ENCODE measurements around the gene TIGD3. TPM values are rescaled to one million over a fixed set of nuclear protein-coding genes. Genes with fewer than 3 reads are reported as not detected.

Gene TIGD3
- total RNA-seq, 1 donor from 2014 or later: 1.0 TPM

DNA sequence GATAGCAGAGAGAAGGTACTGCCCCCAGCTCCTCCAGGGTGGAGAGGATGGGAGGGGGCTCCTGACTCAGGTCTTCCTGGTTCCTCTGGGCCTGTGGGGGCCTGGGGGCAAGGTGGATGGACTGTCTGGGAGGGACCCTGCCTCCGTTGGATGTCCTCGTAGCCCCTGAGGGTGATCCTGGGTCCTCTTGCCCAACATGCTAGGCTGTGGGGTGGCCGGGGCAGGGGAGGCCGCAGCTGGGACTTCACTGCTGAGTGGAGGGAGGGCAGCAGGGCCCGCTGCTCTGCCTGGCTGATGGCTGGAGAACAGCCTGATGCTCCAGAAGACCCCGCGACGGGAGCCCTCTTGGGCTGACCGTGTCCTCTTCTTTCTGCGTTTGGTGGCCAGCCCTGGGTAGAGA, 45.3 kb downstream of the TIGD3 start:
- ATAC-seq (ENCODE audit: poor library complexity) (no peak), DNase-seq (no peak)
- intact Hi-C loops (cut with DNase I): no loop called here

DNA sequence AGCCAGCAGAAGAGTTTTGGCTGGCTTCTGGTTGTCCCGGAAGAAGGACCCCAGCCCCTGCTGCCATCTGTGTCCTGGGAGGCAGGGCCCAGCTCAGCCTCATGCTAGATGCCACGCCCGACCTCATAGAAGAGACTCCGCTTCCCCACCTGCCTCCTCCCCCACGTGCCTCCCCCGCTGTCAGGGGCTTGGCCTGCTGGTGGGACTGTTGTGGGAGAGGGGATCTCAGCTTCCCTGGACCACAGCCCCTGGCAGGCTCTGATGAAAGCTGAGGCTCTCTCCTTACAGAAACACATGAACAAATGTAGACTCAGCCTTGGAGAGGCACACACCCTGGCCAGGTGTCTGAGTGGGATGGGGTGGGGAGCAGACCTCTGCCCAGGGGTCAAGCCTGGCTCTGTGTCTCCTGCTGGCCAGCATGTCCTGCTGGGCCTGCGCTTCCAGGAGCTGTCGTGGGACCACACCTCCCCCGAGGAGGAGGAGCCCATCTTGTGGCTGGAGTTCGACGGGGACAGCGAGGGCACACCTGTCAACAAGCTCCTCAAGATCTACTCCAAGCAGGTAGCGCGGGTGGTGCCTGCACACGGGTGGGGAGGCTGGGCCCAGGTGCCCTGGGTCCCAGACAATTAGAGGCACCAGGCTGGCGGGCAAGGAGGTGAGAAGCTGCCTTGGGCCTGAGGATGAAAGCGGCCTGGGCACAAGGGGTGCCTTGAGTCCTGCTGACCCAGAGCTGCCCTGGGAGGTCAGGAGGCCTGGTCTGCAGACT, 45.9 kb downstream of the TIGD3 start:
- no peak for ATAC-seq (ENCODE audit: poor library complexity)
- no peak for DNase-seq

DNA sequence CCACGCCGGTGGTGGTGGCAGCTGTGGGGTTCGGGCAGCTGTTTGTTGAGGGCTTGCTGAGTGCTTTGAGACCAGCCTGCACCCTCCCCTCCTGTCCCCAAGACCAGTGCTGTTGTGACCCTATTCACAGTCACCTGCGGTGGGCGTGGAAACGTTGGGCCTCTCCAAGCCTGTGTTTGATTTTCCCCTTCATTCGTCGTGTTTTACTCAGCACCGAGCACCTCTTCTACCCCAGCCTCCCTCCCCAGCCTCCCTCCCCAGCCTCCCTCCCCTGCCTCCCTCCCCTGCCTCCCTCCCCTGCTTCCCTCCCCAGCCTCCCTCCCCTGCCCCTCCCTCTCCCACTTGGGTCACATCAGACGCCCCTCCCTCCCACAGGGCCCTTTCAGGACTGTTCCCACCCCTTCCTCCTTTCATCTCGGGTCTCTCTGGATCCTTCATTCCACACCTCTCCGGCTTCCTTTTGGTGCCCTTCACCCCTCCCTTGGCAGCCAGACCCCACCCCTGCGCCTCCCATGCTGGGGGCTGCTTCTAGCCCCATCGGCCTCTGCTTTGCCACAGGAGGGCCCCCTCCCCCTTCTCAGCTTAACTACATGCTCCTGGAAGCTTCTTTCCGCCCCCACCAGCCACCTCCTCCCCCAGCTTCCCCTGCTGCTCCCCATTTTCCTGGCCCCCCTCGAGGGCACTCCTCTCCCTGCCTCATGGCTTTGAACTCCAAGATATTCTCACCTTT, 46.7 kb downstream of the TIGD3 start:
- DNase-seq (no peak), ATAC-seq (ENCODE audit: poor library complexity) (no peak)
- intact Hi-C loops (cut with DNase I): no loop called here

More for the DNA sequence above, 45.9 kb downstream of the TIGD3 start:
- intact Hi-C loops (cut with DNase I): no loop called here

DNA sequence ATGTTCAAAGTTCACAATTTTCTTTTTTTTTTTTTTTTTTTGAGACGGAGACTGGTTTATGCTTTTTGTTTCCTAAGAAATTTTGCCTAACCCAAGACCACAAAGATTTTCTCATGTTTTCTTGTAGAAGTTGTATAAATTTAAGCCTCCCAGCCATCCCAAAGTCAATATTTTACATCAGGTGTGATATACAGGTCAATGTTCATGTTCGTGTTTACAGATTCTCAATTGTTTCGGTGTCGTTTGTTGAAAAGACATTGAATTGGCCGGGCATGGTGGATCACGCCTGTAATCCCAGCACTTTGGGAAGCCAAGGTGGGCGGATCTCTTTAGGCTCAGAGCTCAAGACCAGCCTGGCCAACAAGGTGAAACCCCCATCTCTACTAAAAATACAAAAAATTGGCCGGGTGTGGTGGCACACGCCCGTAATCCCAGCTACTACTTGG, 47.3 kb downstream of the TIGD3 start:
- intact Hi-C loops (cut with DNase I): no loop called here
- DNase-seq (no peak), ATAC-seq (ENCODE audit: poor library complexity) (no peak)

DNA sequence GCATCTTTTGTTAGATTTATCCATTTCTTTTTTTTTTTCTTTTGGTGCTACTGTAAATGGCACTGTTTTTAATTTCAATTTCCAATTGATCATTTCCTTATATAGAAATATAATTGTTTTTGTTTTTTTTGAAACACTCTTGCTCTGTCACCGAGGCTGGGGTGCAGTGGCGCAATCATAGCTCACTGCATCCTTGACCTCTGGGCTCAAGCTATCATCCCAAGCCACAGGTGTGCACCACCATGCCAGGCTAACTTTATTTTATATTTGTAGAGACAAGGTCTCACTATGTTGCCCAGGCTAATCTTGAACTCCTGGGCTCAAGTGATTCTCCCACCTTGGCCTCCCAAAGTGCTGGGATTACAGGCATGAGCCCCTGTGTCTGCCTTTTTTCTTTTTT, 48.2 kb downstream of the TIGD3 start:
- DNase-seq: no peak
- ATAC-seq (ENCODE audit: poor library complexity): no peak

DNA sequence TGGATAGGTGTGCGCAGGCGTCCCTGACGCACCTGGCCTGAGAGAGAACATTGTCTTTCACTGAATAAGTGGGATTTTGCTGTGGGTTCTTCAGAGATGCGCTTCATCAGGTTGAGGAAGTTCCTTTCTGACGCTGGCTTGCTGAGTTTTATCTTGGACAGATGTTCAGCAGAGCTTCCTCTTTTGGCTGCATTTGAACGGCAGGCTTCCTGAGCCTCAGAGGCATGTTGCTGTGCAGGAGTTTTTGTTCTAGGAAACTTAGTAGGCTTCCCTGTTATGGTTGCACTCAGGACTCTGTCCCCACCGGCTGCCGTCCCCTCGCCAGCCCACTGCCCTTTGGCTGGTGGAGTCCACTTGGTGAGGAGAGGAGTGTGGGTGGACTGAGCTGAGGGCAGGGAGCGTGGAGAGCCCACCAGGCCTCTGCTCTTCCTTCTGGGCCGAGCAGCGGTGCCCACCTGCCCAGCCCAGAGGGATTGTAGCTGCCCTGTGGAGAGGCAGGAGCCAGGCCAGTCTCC, 49.1 kb downstream of the TIGD3 start:
- ATAC-seq (ENCODE audit: poor library complexity): peak; percentile 48

More for the DNA sequence above, 48.2 kb downstream of the TIGD3 start:
- intact Hi-C loops (cut with DNase I): no loop called here

DNA sequence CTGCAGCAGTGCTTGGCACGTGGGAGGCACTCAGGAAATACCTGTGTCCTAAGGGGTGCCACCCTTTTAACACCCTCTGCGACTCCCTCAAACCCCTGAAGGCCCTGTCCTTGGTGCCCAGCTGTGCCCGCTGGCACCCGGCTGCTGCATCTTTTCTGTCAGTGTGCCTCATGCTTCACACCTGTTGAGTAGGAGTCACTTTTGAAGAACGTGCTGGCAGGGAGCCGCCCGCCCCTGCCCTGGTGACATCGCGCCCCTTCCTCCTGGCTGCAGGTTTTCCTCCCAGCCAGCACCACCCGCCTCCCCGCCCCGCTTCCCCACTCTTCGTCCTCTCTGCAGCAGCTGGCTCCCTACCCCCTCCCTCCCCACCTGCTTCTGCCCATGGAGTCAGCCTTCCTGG, 49.7 kb downstream of the TIGD3 start:
- DNase-seq (no peak), ATAC-seq (ENCODE audit: poor library complexity) (peak; percentile 12)
- intact Hi-C loops (cut with DNase I): no loop called here

More for the DNA sequence above, 49.1 kb downstream of the TIGD3 start:
- DNase-seq: no peak
- intact Hi-C loops (cut with DNase I): no loop called here

DNA sequence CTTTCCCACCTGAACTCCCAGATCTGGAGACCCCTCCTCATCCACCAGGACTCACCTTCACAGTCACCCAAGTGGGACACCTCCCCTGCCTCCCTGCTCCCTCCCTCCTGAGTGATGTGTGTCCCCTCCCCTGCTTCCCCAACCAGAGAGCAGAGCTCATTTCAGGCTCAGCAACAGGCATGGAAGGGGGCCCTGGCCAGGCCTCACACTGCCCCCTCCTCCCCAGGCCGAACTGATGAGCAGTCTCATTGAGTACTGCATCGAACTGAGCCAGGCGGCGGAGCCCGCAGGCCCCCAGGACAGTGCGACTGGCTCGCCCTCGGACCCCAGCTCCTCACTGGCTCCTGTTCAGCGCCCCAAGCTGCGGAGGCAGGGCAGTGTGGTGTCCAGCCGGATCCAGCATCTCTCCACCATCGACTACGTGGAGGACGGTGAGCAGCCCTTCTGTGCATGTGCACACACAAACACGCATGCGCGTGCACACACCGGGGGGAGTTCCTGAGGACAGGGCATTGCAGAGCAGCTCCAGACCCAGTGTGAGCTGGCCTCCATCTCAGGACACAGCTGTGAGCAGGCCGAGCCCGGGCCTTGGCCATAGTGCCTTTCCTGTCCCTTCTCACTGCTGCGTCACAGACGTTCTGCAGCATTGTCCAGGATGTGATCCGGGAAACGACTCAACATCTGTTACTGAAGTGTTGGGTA, 50.2 kb downstream of the TIGD3 start:
- ATAC-seq (ENCODE audit: poor library complexity) (peak; percentile 16), DNase-seq (no peak)
- intact Hi-C loops (cut with DNase I): no loop called here

Other genes with a start within 250 kb of the TIGD3 start
- 72.4 TPM for gene TM7SF2, start 242.9 kb upstream of the TIGD3 start, total RNA-seq
- gene ZNHIT2, start 237.1 kb upstream of the TIGD3 start, total RNA-seq: 5.7 TPM
- 666 TPM for gene FAU, start 232.6 kb upstream of the TIGD3 start, total RNA-seq
- 33.5 TPM for gene MRPL49, start 232.4 kb upstream of the TIGD3 start, total RNA-seq
- gene SYVN1, start 220.2 kb upstream of the TIGD3 start, total RNA-seq: 29.9 TPM
- not detected for gene SPDYC, start 184.5 kb upstream of the TIGD3 start, total RNA-seq
- gene CAPN1, start 172.8 kb upstream of the TIGD3 start, total RNA-seq: 66.9 TPM
- 4.9 TPM for gene POLA2, start 92.8 kb upstream of the TIGD3 start, total RNA-seq
- 14.0 TPM for gene CDC42EP2, start 39.9 kb upstream of the TIGD3 start, total RNA-seq
- gene DPF2, start 20.9 kb upstream of the TIGD3 start, total RNA-seq: 49.3 TPM
- gene SLC25A45, start 27.9 kb downstream of the TIGD3 start, total RNA-seq: 5.3 TPM
- gene FRMD8, start 31.9 kb downstream of the TIGD3 start, total RNA-seq: 8.6 TPM
- gene NEAT1, start 68.0 kb downstream of the TIGD3 start, total RNA-seq: 451 TPM
- 5,573 TPM for gene MALAT1, start 144.3 kb downstream of the TIGD3 start, total RNA-seq
- 60.5 TPM for gene SCYL1, start 170.3 kb downstream of the TIGD3 start, total RNA-seq
- gene LTBP3, start 203.6 kb downstream of the TIGD3 start, total RNA-seq: 73.4 TPM
- 23.2 TPM for gene ZNRD2, start 215.7 kb downstream of the TIGD3 start, total RNA-seq
- gene FAM89B, start 217.8 kb downstream of the TIGD3 start, total RNA-seq: 36.1 TPM
- 44.9 TPM for gene EHBP1L1, start 221.3 kb downstream of the TIGD3 start, total RNA-seq
- gene KCNK7, start 241.0 kb downstream of the TIGD3 start, total RNA-seq: 0.81 TPM

Data from Right ventricle myocardium superior (tissue), 1 donor.